Parathyroid adenoma (tissue), 2 donors: ENCODE results near the gene OPCML.

Experiments
- H2AFZ ChIP-seq: fragments of 300-600 bp; sonication (generic); one replicate; pipeline ENCODE4 v1.7.0; 2017; ENCODE audit warnings: antibody characterized with exemption, mild to moderate bottlenecking
- H3K27ac ChIP-seq: fragments of 300-600 bp; sonication (generic); one replicate; pipeline ENCODE4 v1.7.0; 2017
- H3K27me3 ChIP-seq: fragments of 300-600 bp; sonication (generic); one replicate; pipeline ENCODE4 v1.7.0; 2017; ENCODE audit warnings: low read length; ENCODE audit not compliant: control insufficient read depth, insufficient read depth
- H3K36me3 ChIP-seq: fragments of 300-600 bp; sonication (generic); one replicate; pipeline ENCODE4 v1.7.0; 2017; ENCODE audit warnings: low read length; ENCODE audit not compliant: control insufficient read depth, insufficient read depth
- H3K4me1 ChIP-seq: fragments of 300-600 bp; sonication (generic); one replicate; pipeline ENCODE4 v1.7.0; 2017; ENCODE audit warnings: control low read depth
- H3K4me2 ChIP-seq: fragments of 300-600 bp; sonication (generic); one replicate; pipeline ENCODE4 v1.7.0; 2017; ENCODE audit warnings: low read length
- H3K4me3 ChIP-seq: fragments of 300-600 bp; sonication (generic); one replicate; pipeline ENCODE4 v1.7.0; 2017; ENCODE audit warnings: low read depth, low read length
- H3K79me2 ChIP-seq: fragments of 300-600 bp; sonication (generic); one replicate; pipeline ENCODE4 v1.7.0; 2017; ENCODE audit warnings: control low read depth
- H3K9ac ChIP-seq: fragments of 300-600 bp; sonication (generic); one replicate; pipeline ENCODE4 v1.7.0; 2017; ENCODE audit warnings: mild to moderate bottlenecking
- H3K9me3 ChIP-seq: fragments of 300-600 bp; sonication (generic); one replicate; pipeline ENCODE4 v1.7.0; 2017; ENCODE audit warnings: low read length; ENCODE audit not compliant: control insufficient read depth
- TF ChIP-seq, protein P1 (sequence below): fragments of 300-600 bp; sonication (generic); IDR thresholded peaks from one replicate; pipeline ENCODE4 v1.7.0; 2017; ENCODE audit warnings: antibody characterized with exemption, mild to moderate bottlenecking
- donor health status: primary hyperparathyroidism.

The OPCML gene

DNA sequence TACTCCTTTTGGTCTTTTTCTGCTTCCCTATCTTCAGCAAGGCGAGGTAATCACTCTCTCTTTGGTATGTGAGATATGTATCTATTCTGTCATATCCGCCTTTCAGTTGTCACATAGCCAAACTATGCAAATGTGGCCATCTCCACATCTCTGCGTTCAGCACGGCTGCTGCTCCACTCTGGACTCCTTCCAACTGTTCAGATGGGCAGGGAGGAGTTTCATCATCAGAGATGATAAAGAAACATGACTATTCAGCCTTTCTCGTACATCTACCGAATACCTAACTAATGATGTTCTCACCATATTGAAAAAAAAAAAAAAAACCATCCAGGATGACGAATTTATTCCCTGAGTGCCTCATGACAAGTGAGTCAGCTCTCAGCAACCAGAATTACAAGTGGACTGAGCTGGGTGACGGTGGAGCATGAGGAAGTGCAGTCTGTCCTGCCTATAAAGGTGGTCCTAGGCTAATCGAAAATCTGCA is 899.6 kb downstream of the OPCML start:
- Histone ChIP-seq H3K4me2 (peak overlapping the region; percentile 37), H3K36me3 (no peaks in the 10 kb centered on the region), H3K27ac (peak overlapping the region; percentile 58), H3K4me1 (no peaks in the 10 kb centered on the region), H3K9ac (no peak overlapping the region), H3K9me3 (no peaks in the 10 kb centered on the region), H3K4me3 (peak overlapping the region; percentile 5), H2AFZ (peak overlapping the region; percentile 55), H3K79me2 (no peaks in the 10 kb centered on the region), H3K27me3 (no peaks in the 10 kb centered on the region)
- TF ChIP-seq, protein P1, sequence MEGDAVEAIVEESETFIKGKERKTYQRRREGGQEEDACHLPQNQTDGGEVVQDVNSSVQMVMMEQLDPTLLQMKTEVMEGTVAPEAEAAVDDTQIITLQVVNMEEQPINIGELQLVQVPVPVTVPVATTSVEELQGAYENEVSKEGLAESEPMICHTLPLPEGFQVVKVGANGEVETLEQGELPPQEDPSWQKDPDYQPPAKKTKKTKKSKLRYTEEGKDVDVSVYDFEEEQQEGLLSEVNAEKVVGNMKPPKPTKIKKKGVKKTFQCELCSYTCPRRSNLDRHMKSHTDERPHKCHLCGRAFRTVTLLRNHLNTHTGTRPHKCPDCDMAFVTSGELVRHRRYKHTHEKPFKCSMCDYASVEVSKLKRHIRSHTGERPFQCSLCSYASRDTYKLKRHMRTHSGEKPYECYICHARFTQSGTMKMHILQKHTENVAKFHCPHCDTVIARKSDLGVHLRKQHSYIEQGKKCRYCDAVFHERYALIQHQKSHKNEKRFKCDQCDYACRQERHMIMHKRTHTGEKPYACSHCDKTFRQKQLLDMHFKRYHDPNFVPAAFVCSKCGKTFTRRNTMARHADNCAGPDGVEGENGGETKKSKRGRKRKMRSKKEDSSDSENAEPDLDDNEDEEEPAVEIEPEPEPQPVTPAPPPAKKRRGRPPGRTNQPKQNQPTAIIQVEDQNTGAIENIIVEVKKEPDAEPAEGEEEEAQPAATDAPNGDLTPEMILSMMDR, result no peak

DNA sequence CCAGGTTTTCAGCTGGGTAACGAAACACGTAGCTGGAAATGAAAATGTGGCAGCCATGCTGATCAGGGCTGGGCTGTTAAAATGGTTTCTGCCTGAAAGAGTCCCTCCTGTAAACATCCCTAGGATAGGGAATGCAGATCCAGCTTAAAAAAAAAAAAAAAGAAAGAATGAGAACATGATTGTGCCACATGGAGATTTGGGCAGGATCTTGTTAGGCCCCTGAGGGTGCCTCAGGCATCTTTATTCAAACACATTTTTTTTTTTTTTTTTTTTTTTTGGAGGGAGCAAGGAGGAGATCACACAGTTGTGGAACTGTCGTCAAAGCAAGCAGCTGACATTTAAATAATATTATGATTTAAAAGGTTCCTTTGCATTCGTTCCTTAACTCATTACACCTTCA is 900.3 kb downstream of the OPCML start:
- Histone ChIP-seq H3K4me1 (no peaks in the 10 kb centered on the region), H3K36me3 (no peaks in the 10 kb centered on the region), H3K9me3 (no peaks in the 10 kb centered on the region), H3K4me2 (no peak overlapping the region), H3K79me2 (no peaks in the 10 kb centered on the region), H3K4me3 (peak overlapping the region; percentile 5), H3K27me3 (no peaks in the 10 kb centered on the region), H3K9ac (no peak overlapping the region), H3K27ac (peak overlapping the region; percentile 58), H2AFZ (no peak overlapping the region)
- TF ChIP-seq, protein P1, result no peak

DNA sequence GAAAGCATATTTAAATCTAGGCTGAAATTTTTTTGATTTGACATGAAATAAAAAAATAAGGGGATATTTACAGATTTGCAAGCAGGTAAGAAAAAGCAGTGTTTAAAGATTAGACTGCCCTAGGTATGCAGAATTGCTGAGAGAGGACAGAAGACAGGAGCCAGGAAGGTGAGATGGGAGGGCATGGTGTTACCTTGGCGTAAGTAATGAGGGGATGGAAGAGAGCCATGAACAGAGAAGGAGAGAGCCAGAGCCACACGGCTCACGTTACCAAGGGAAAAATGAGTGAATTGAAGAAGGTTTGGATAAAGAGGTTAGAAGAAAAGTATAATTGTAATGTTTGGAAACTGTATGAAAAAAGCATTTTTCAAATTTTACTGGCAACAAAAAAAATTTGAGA is 904.3 kb downstream of the OPCML start:
- no peak overlapping the region for H2AFZ ChIP-seq
- H3K27ac ChIP-seq, result no peak overlapping the region
- no peaks in the 10 kb centered on the region for H3K27me3 ChIP-seq
- H3K79me2 ChIP-seq, result no peaks in the 10 kb centered on the region
- H3K9ac ChIP-seq, result no peak overlapping the region
- no peaks in the 10 kb centered on the region for H3K9me3 ChIP-seq
- H3K36me3 ChIP-seq, result no peaks in the 10 kb centered on the region
- TF ChIP-seq, protein P1, result no peak
- no peaks in the 10 kb centered on the region for H3K4me1 ChIP-seq
- no peak overlapping the region for H3K4me3 ChIP-seq
- no peak overlapping the region for H3K4me2 ChIP-seq

DNA sequence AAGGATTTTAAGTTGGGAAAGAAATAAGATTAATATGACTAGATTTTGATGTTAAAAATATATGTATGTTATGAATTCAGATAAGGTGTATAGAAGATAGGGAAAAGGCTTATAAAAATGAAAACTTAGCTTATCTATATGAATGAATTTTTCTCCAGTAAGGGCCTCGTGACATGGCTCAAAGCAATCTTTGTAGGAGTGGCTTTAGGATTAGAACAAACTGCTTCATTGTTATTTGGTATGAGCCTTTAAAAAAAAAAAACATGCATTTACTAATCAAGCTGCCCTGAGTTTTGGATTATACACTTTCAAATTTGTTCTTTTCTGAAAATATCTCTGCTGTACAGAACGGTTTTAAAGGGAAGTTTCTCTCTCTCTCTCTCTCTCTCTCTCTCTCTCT is 905.9 kb downstream of the OPCML start:
- Histone ChIP-seq H3K79me2 (no peaks in the 10 kb centered on the region), H3K9ac (no peak overlapping the region), H3K27ac (no peak overlapping the region), H3K36me3 (no peaks in the 10 kb centered on the region), H3K9me3 (no peaks in the 10 kb centered on the region), H3K4me2 (no peak overlapping the region), H3K4me1 (no peaks in the 10 kb centered on the region), H3K4me3 (no peak overlapping the region), H3K27me3 (no peaks in the 10 kb centered on the region), H2AFZ (no peak overlapping the region)
- TF ChIP-seq, protein P1, result no peak

DNA sequence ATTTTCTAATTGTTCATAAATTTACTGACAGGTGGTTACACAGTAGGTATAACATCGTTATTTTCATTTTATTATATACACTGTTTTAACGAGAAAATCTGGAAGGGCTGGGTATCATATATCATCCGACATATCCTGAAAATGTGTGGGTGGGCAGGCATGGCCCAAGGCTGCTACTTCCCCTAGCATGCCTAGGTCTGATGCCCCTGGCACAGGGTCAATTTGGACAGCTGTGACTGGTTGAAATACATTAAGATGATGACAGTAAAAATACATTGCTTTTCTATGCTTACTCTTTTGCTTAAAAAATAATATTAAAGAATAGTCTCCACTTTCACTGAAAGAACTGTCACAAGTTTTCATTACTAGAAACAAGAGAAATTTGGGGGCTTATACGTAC is 908.8 kb downstream of the OPCML start:
- no peaks in the 10 kb centered on the region for H3K27me3 ChIP-seq
- H3K9me3 ChIP-seq, result no peaks in the 10 kb centered on the region
- H3K36me3 ChIP-seq, result no peaks in the 10 kb centered on the region
- no peaks in the 10 kb centered on the region for H3K4me1 ChIP-seq
- TF ChIP-seq, protein P1, result no peak
- H3K27ac ChIP-seq, result no peak overlapping the region
- no peak overlapping the region for H3K9ac ChIP-seq
- no peaks in the 10 kb centered on the region for H3K79me2 ChIP-seq
- H3K4me3 ChIP-seq, result no peak overlapping the region
- no peak overlapping the region for H3K4me2 ChIP-seq
- H2AFZ ChIP-seq, result no peak overlapping the region
